IMR-90 (cell line): ENCODE data around the gene LIPH.

Experiments
- POLR2A ChIP-seq: IDR thresholded peaks from 2 replicates; pipeline ENCODE4 v1.6.1; 2012; ENCODE audit warnings: mild to moderate bottlenecking, low read depth, low read length
- SMC3 ChIP-seq: fragments of 150-350 bp; IDR thresholded peaks from 2 replicates; pipeline ENCODE4 v1.6.1; 2016; ENCODE audit warnings: low read depth, mild to moderate bottlenecking, antibody characterized with exemption, low read length, moderate library complexity
- TF ChIP-seq, protein P1 (sequence below): fragments of 150-350 bp; IDR thresholded peaks from 2 replicates; pipeline ENCODE4 v1.6.1; 2017; ENCODE audit warnings: mild to moderate bottlenecking, antibody characterized with exemption, low read length, low read depth
- TF ChIP-seq, protein P2 (sequence below): conservative IDR thresholded peaks from 2 replicates; pipeline ENCODE4 v1.5.1; 2012; ENCODE audit warnings: mild to moderate bottlenecking, low read depth, low read length, improper control_type of control experiment

DNA sequence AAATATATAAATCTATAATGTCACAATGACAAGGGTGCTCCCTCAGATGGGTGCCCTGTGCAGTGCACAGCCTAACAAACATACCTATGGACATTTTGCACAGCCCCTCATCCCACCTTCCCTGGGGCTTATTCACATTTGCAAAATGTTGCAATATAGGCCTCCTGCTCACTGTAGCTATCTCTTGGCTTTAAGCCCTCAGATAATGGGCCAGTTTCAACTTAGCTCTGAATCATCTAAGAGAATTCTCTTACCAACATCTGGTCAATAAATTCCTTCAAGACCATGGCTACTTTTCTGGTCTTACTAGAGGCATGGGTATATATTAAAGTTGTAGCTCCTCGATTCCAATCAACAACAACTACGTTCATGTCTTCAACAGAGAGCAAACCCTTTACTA is 17.9 kb downstream of the LIPH start:
- TF ChIP-seq, protein P1, sequence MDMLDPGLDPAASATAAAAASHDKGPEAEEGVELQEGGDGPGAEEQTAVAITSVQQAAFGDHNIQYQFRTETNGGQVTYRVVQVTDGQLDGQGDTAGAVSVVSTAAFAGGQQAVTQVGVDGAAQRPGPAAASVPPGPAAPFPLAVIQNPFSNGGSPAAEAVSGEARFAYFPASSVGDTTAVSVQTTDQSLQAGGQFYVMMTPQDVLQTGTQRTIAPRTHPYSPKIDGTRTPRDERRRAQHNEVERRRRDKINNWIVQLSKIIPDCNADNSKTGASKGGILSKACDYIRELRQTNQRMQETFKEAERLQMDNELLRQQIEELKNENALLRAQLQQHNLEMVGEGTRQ = no peak
- TF ChIP-seq SMC3 = no peak
- TF ChIP-seq, protein P2, sequence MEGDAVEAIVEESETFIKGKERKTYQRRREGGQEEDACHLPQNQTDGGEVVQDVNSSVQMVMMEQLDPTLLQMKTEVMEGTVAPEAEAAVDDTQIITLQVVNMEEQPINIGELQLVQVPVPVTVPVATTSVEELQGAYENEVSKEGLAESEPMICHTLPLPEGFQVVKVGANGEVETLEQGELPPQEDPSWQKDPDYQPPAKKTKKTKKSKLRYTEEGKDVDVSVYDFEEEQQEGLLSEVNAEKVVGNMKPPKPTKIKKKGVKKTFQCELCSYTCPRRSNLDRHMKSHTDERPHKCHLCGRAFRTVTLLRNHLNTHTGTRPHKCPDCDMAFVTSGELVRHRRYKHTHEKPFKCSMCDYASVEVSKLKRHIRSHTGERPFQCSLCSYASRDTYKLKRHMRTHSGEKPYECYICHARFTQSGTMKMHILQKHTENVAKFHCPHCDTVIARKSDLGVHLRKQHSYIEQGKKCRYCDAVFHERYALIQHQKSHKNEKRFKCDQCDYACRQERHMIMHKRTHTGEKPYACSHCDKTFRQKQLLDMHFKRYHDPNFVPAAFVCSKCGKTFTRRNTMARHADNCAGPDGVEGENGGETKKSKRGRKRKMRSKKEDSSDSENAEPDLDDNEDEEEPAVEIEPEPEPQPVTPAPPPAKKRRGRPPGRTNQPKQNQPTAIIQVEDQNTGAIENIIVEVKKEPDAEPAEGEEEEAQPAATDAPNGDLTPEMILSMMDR = no peak
- no peak for TF ChIP-seq POLR2A
